SK-N-SH (cell line): ENCODE results near the gene PCYT1B. TPM values are rescaled to one million over a fixed set of nuclear protein-coding genes. Genes with fewer than 3 reads are reported as not detected.

Source experiments
- CTCF ChIA-PET: fragments of 300-600, 350-600 bp; formaldehyde crosslinking; extraction: SDS; loops from one replicate; lab custom pipeline; 2021; lab: Yijun Ruan, JAX
- POLR2A ChIA-PET: fragments of 350-600 bp; sonication (Branson Sonifier 250); formaldehyde crosslinking; extraction: SDS; loops from one replicate; lab custom pipeline; 2020; ENCODE audit warnings: antibody characterized with exemption, inconsistent platforms; lab: Yijun Ruan, JAX
- DNase-seq: peaks from one replicate; pipeline ENCODE4 v3.0.0; 2012
- H2AFZ ChIP-seq: fragments of 200-600 bp; sonication (generic); 2 replicates; pipeline ENCODE4 v1.8.1; 2016; ENCODE audit warnings: antibody characterized with exemption, mild to moderate bottlenecking, low read depth
- H3F3A ChIP-seq: fragments of 200-600 bp; sonication (generic); replicated peaks from 2 replicates; pipeline ENCODE3; 2016; ENCODE audit warnings: antibody characterized with exemption, mild to moderate bottlenecking; ENCODE audit not compliant: insufficient read depth
- H3K27ac ChIP-seq, 2 experiments: fragments of 200-500 bp in 1 of 2; fragments of 200-600 bp in 1 of 2; sonication (Bioruptor generic) in 1 of 2; sonication (generic), shearing (Covaris generic) in 1 of 2; 2 replicates each; pipeline versions ENCODE4 v1.5.1 to v1.6.1; 2014 to 2016; ENCODE audit warnings: low read depth in 2 of 2, inconsistent platforms in 1 of 2, low read length in 1 of 2, mild to moderate bottlenecking in 1 of 2, mixed read lengths in 1 of 2
- H3K27me3 ChIP-seq: fragments of 200-600 bp; sonication (generic), shearing (Covaris generic); 2 replicates; pipeline ENCODE4 v1.6.1; 2016; ENCODE audit warnings: mixed run types; ENCODE audit not compliant: insufficient read depth
- H3K36me3 ChIP-seq, 2 experiments: fragments of 200-500 bp in 1 of 2; fragments of 200-600 bp in 1 of 2; sonication (Bioruptor generic) in 1 of 2; sonication (generic) in 1 of 2; replicated peaks in 1 of 2; 2 replicates each; pipeline versions ENCODE3 to v1.5.1; 2014 to 2016; ENCODE audit warnings: low read length in 1 of 2, mild to moderate bottlenecking in 1 of 2; ENCODE audit not compliant: insufficient read depth in 2 of 2, control insufficient read depth in 1 of 2
- H3K4me1 ChIP-seq, 2 experiments: fragments of 200-500 bp in 1 of 2; fragments of 200-600 bp in 1 of 2; sonication (Bioruptor generic) in 1 of 2; sonication (generic), shearing (Covaris generic) in 1 of 2; 2 replicates each; pipeline versions ENCODE4 v1.5.1 to v1.6.1; 2014 to 2016; ENCODE audit warnings: low read depth in 1 of 2, low read length in 1 of 2, mixed run types in 1 of 2; ENCODE audit not compliant: insufficient read depth in 2 of 2, control insufficient read depth in 1 of 2
- H3K4me2 ChIP-seq: fragments of 200-600 bp; sonication (generic), shearing (Covaris generic); 2 replicates; pipeline ENCODE4 v1.6.1; 2017; ENCODE audit warnings: mixed run types
- H3K4me3 ChIP-seq, 2 experiments: fragments of 200-500 bp in 1 of 2; fragments of 200-600 bp in 1 of 2; sonication (Bioruptor generic) in 1 of 2; sonication (generic), shearing (Covaris generic) in 1 of 2; 2 replicates each; pipeline versions ENCODE4 v1.5.1 to v1.8.1; 2014 to 2016; ENCODE audit warnings: low read depth in 2 of 2, inconsistent platforms in 1 of 2, low read length in 1 of 2, mild to moderate bottlenecking in 1 of 2, mixed read lengths in 1 of 2, moderate library complexity in 1 of 2
- H3K79me2 ChIP-seq: fragments of 200-600 bp; sonication (generic); 2 replicates; pipeline ENCODE4 v1.8.1; 2017; ENCODE audit warnings: mild to moderate bottlenecking; ENCODE audit not compliant: insufficient read depth
- H3K9ac ChIP-seq: fragments of 200-600 bp; sonication (generic); 2 replicates; pipeline ENCODE4 v1.6.1; 2017; ENCODE audit warnings: mixed run types
- H3K9me2 ChIP-seq: fragments of 200-600 bp; sonication (generic); 2 replicates; pipeline ENCODE4 v1.6.1; 2017; ENCODE audit warnings: mixed run types
- H3K9me3 ChIP-seq: fragments of 200-600 bp; sonication (generic); 2 replicates; pipeline ENCODE4 v1.6.1; 2017; ENCODE audit warnings: mixed run types, mild to moderate bottlenecking, moderate library complexity
- H4K20me1 ChIP-seq: fragments of 200-600 bp; sonication (generic); 2 replicates; pipeline ENCODE4 v1.6.1; 2017; ENCODE audit warnings: mild to moderate bottlenecking, mixed run types; ENCODE audit not compliant: insufficient read depth
- ELF1 ChIP-seq: IDR thresholded peaks from 2 replicates; pipeline ENCODE4 v1.4.0; 2012
- EP300 ChIP-seq, 2 experiments: IDR thresholded peaks; 2 replicates each; pipeline versions ENCODE4 v1.4.0 to v1.6.1; 2012; ENCODE audit warnings: borderline replicate concordance in 1 of 2, low read depth in 1 of 2, low read length in 1 of 2
- EZH2phosphoT487 ChIP-seq: fragments of 200-600 bp; sonication (generic); IDR thresholded peaks from 2 replicates; pipeline ENCODE4 v1.6.1; 2017; ENCODE audit warnings: low read depth, mixed run types, mild to moderate bottlenecking, antibody characterized with exemption, moderate library complexity, borderline replicate concordance
- FOSL2 ChIP-seq: IDR thresholded peaks from 2 replicates; pipeline ENCODE4 v1.4.0; 2012; ENCODE audit warnings: low read depth, mild to moderate bottlenecking, moderate library complexity, borderline replicate concordance
- FOXM1 ChIP-seq: IDR thresholded peaks from 2 replicates; pipeline ENCODE4 v1.4.0; 2012; ENCODE audit warnings: low read depth, mild to moderate bottlenecking
- GABPA ChIP-seq: IDR thresholded peaks from 2 replicates; pipeline ENCODE4 v1.4.0; 2012; ENCODE audit warnings: low read depth, mild to moderate bottlenecking
- GATA2 ChIP-seq: sonication (generic); formaldehyde crosslinking; IDR thresholded peaks from 2 replicates; pipeline ENCODE4 v1.5.0; 2020; ENCODE audit warnings: mild to moderate bottlenecking, missing genetic modification reagents
- IRF3 ChIP-seq: fragments of 150-350 bp; IDR thresholded peaks from 2 replicates; pipeline ENCODE4 v1.6.1; 2016; ENCODE audit warnings: mild to moderate bottlenecking, low read depth, low read length
- JUND ChIP-seq: IDR thresholded peaks from 2 replicates; pipeline ENCODE4 v1.4.0; 2012
- MEF2A ChIP-seq: IDR thresholded peaks from 2 replicates; pipeline ENCODE4 v1.4.0; 2012; ENCODE audit warnings: low read depth, borderline replicate concordance
- NFIC ChIP-seq: IDR thresholded peaks from 2 replicates; pipeline ENCODE4 v1.4.0; 2012; ENCODE audit warnings: borderline replicate concordance
- NRF1 ChIP-seq: IDR thresholded peaks from 2 replicates; pipeline ENCODE4 v1.6.1; 2012; ENCODE audit warnings: low read depth, mild to moderate bottlenecking, low read length
- PBX3 ChIP-seq: IDR thresholded peaks from 2 replicates; pipeline ENCODE4; 2012
- POLR2AphosphoS5 ChIP-seq: IDR thresholded peaks from 2 replicates; pipeline ENCODE4 v1.6.1; 2012; ENCODE audit warnings: low read depth, low read length
- RCOR1 ChIP-seq: fragments of 150-350 bp; IDR thresholded peaks from 2 replicates; pipeline ENCODE4 v1.6.1; 2017; ENCODE audit warnings: antibody characterized with exemption, low read length
- RXRA ChIP-seq: IDR thresholded peaks from 2 replicates; pipeline ENCODE4 v1.4.0; 2012; ENCODE audit warnings: low read depth, mild to moderate bottlenecking, borderline replicate concordance
- SIN3A ChIP-seq: IDR thresholded peaks from 2 replicates; pipeline ENCODE4 v1.6.1; 2012; ENCODE audit warnings: low read depth, mild to moderate bottlenecking, low read length, moderate library complexity, borderline replicate concordance
- SMC3 ChIP-seq: IDR thresholded peaks from 2 replicates; pipeline ENCODE4 v1.6.1; 2012; ENCODE audit warnings: low read depth, low read length, improper control_type of control experiment
- TEAD4 ChIP-seq: IDR thresholded peaks from 2 replicates; pipeline ENCODE4 v1.4.0; 2012; ENCODE audit warnings: mild to moderate bottlenecking, borderline replicate concordance; ENCODE audit not compliant: insufficient read depth
- USF2 ChIP-seq: fragments of 150-350 bp; IDR thresholded peaks from 2 replicates; pipeline ENCODE4 v1.6.1; 2017; ENCODE audit warnings: antibody characterized with exemption, low read length, low read depth, borderline replicate concordance
- YY1 ChIP-seq: IDR thresholded peaks from 2 replicates; pipeline ENCODE4 v1.4.0; 2012; ENCODE audit warnings: low read depth, mild to moderate bottlenecking
- WGBS: methylation state at CpG from one replicate; pipeline ENCODE4 v1.1.6; 2017; ENCODE audit warnings: low lambda C conversion rate; 5-methylcytosine and 5-hydroxymethylcytosine counted together
- polyA plus RNA-seq, 3 experiments: library from polyadenylated mRNA; depleted of rRNA; stranded (reverse); fragments of >200 nt; gene quantifications; 2 replicates each; pipeline ENCODE4 v1.2.3, GENCODE V29; 2012

Gene PCYT1B
- polyA plus RNA-seq, 1 of the 3 experiments (the other 2 are of a cell fraction): 2.6 TPM

- DNase-seq: no peak
- POLR2A ChIA-PET: no interaction called here
- Histone ChIP-seq H4K20me1 (no peaks in the 10 kb centered on the region), H3K4me1 (no peaks in the 10 kb centered on the region), H3F3A (no peaks in the 10 kb centered on the region), H3K27me3 (no peaks in the 10 kb centered on the region), H3K9me3 (no peaks in the 10 kb centered on the region), H3K4me3 (no peak overlapping the region), H3K27ac (no peak overlapping the region), H3K79me2 (no peaks in the 10 kb centered on the region), H3K9ac (no peak overlapping the region), H3K9me2 (no peaks in the 10 kb centered on the region)
- WGBS: 15% methylated on average over 1 of the region's 1 CpG
- no peak for TF ChIP-seq PBX3
- TF ChIP-seq EP300 (IDR thresholded peaks at IDR 0.05; ENCODE audit: borderline replicate concordance in 1 of 2, low read depth in 1 of 2, low read length in 1 of 2): no peak
- no peak for TF ChIP-seq YY1
- no peak for TF ChIP-seq TEAD4
- no peak for TF ChIP-seq RCOR1
- TF ChIP-seq SIN3A: no peak
- TF ChIP-seq POLR2AphosphoS5: no peak
- TF ChIP-seq JUND: no peak
- TF ChIP-seq SMC3: no peak
- TF ChIP-seq FOXM1: no peak
- no peak for TF ChIP-seq FOSL2
- no peak for TF ChIP-seq USF2
- TF ChIP-seq RXRA: no peak
- TF ChIP-seq, all 33 proteins: peak for 0
- Histone ChIP-seq H2AFZ (no peak overlapping the region), H3K36me3 (no peaks in the 10 kb centered on the region), H3K4me2 (no peak overlapping the region)
- CTCF ChIA-PET: no interaction called here
These were observed 44.0 kb downstream of the PCYT1B start for GRCh38 chrX:24603191-24603590.

GRCh38 chrX:24601858-24602257 lies 45.3 kb downstream of the PCYT1B start:
- TF ChIP-seq SMC3 (no peak), GATA2 (CRISPR knock-in tag) (no peak), SIN3A (no peak), POLR2AphosphoS5 (no peak), RXRA (no peak), MEF2A (no peak), YY1 (no peak), NRF1 (no peak), IRF3 (no peak), ELF1 (no peak), PBX3 (no peak), RCOR1 (no peak), NFIC (no peak), GABPA (no peak), EZH2phosphoT487 (no peak), TEAD4 (no peak)
- TF ChIP-seq, all 33 proteins: peak for 0
- Histone ChIP-seq H3K36me3 (no peaks in the 10 kb centered on the region), H3K4me2 (no peak overlapping the region), H3K4me3 (no peak overlapping the region), H3K4me1 (no peaks in the 10 kb centered on the region), H2AFZ (no peak overlapping the region), H4K20me1 (no peaks in the 10 kb centered on the region), H3K9ac (no peak overlapping the region), H3F3A (no peaks in the 10 kb centered on the region), H3K9me3 (no peaks in the 10 kb centered on the region), H3K27ac (no peak overlapping the region), H3K9me2 (no peaks in the 10 kb centered on the region), H3K79me2 (no peaks in the 10 kb centered on the region), H3K27me3 (no peaks in the 10 kb centered on the region)
- DNase-seq: no peak
- POLR2A ChIA-PET: no interaction called here
- CTCF ChIA-PET: no interaction called here
- WGBS: 70% methylated on average over 4 of the region's 4 CpGs
